ENCODE data around the gene SDS.

The SDS gene

DNA sequence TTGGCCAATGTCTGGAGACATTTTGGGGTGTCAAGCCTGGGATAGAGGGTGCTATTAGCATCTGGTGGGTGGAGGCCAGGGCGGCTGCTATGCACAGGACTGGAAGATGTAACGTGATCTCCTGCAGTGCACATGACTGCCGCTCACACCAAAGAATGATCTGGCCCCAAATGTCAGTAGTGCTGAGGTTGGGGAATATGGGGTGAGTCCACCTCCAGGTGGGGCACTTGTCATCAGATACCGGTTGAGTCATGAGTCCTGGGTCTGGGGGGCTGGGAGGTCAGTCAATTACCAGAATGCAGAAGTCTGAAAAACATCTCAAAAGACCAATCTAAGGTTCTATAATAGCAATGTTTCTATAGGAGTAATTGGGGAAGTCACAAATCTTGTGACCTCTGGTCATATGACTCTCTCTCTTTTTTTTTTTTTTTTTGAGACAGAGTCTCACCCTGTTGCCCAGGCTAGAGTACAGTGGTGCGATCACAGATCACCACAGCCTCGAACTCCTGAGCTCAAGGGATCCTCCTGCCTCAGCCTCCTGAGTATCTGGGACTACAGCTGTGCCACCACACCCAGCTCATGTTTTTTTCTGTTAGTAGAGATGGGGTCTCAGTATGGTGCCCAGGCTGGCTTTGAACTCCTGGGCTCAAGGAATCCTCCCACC lies 12.5 kb upstream of the SDS start:
- Histone ChIP-seq H3K4me3 (ENCODE audit: low read length) (no peak overlapping the region), H3K27ac (ENCODE audit: low read length) (no peak overlapping the region), H3K9me2 (replicated peaks; ENCODE audit: insufficient read depth, low read length) (no peaks in the 10 kb centered on the region), H3K9me3 (replicated peaks; ENCODE audit: insufficient read depth, low read length) (no peaks in the 10 kb centered on the region), H3K27me3 (replicated peaks; ENCODE audit: insufficient read depth, low read length) (no peaks in the 10 kb centered on the region), H3K36me3 (replicated peaks; ENCODE audit: insufficient read depth, low read length) (no peaks in the 10 kb centered on the region), H3K4me1 (ENCODE audit: low read length) (no peaks in the 10 kb centered on the region), H3K9ac (ENCODE audit: low read length) (no peak overlapping the region), H2AFZ (ENCODE audit: low read length) (no peak overlapping the region), H4K20me1 (ENCODE audit: insufficient read depth, low read length) (no peaks in the 10 kb centered on the region), H3F3A (ENCODE audit: insufficient read depth, low read length) (no peaks in the 10 kb centered on the region), H3K4me2 (ENCODE audit: low read depth, low read length) (no peak overlapping the region), H3K79me2 (ENCODE audit: low read length) (no peaks in the 10 kb centered on the region)
- TF ChIP-seq EZH2phosphoT487 (IDR thresholded peaks at IDR 0.05; ENCODE audit: low read length) = no peak
- TF ChIP-seq, protein P1, sequence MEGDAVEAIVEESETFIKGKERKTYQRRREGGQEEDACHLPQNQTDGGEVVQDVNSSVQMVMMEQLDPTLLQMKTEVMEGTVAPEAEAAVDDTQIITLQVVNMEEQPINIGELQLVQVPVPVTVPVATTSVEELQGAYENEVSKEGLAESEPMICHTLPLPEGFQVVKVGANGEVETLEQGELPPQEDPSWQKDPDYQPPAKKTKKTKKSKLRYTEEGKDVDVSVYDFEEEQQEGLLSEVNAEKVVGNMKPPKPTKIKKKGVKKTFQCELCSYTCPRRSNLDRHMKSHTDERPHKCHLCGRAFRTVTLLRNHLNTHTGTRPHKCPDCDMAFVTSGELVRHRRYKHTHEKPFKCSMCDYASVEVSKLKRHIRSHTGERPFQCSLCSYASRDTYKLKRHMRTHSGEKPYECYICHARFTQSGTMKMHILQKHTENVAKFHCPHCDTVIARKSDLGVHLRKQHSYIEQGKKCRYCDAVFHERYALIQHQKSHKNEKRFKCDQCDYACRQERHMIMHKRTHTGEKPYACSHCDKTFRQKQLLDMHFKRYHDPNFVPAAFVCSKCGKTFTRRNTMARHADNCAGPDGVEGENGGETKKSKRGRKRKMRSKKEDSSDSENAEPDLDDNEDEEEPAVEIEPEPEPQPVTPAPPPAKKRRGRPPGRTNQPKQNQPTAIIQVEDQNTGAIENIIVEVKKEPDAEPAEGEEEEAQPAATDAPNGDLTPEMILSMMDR (IDR thresholded peaks at IDR 0.05; ENCODE audit: low read length) = no peak
- TF ChIP-seq EZH2 (optimal IDR thresholded peaks at IDR 0.05; ENCODE audit: low read depth, low read length) = no peak
- no peak for DNase-seq

DNA sequence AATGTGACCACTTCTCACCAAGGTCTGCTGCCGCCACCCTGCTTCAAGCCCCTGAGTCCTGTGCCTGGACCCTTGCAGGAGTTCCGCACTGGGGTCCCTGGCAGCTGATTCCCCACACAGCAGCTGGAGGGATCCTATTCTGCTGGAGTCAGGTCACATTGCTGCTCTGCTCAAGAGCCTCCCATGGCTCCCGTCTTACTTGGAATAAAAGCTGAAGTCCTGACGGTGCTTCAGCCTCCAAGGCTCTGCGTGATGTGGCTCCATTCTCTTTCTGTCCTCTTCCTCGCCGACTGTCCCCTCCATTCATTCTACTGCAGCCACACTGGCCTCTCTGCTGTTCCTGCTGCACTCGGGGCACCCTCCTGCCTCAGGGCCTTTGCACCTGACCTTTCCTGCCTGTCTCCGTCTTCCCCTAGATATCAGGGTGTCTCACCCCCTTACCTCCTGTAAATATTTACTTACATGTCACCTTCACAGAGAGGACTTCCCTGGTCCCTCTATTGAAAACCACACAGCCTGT lies 10.9 kb upstream of the SDS start:
- DNase-seq = no peak
- Histone ChIP-seq H3K4me3 (ENCODE audit: low read length) (no peak overlapping the region), H3K9me3 (replicated peaks; ENCODE audit: insufficient read depth, low read length) (no peaks in the 10 kb centered on the region), H3K4me1 (ENCODE audit: low read length) (no peaks in the 10 kb centered on the region), H3K4me2 (ENCODE audit: low read depth, low read length) (no peak overlapping the region), H3K79me2 (ENCODE audit: low read length) (no peaks in the 10 kb centered on the region), H3K9me2 (replicated peaks; ENCODE audit: insufficient read depth, low read length) (no peaks in the 10 kb centered on the region), H3F3A (ENCODE audit: insufficient read depth, low read length) (no peaks in the 10 kb centered on the region), H3K27me3 (replicated peaks; ENCODE audit: insufficient read depth, low read length) (no peaks in the 10 kb centered on the region), H4K20me1 (ENCODE audit: insufficient read depth, low read length) (no peaks in the 10 kb centered on the region), H3K9ac (ENCODE audit: low read length) (no peak overlapping the region), H3K36me3 (replicated peaks; ENCODE audit: insufficient read depth, low read length) (no peaks in the 10 kb centered on the region), H3K27ac (ENCODE audit: low read length) (no peak overlapping the region), H2AFZ (ENCODE audit: low read length) (no peak overlapping the region)
- TF ChIP-seq EZH2phosphoT487 (IDR thresholded peaks at IDR 0.05; ENCODE audit: low read length) (no peak), EZH2 (optimal IDR thresholded peaks at IDR 0.05; ENCODE audit: low read depth, low read length) (no peak)
- TF ChIP-seq, protein P1 (IDR thresholded peaks at IDR 0.05; ENCODE audit: low read length) = no peak

DNA sequence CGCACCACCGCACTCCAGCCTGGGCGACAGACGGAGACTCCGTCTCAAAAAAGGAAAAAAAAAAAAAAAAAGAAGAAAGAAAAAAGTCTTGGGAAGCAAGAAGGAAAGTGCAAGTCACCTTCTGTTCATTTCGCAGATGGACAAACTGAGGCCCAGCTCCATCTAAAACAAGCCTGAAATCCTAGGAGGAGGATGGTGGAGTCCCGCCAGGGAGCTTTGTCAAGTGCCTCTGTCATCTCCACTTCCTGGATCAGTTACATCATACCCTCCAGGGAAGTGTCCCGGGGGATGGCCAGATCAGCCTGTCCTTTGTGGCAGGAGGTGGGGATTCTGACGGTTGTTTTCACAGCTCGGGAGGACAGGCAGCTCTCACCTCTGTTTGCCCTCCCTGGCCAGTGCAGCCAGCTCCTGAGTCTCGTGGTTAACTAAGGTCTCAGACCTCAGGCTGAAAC lies 9.8 kb upstream of the SDS start:
- TF ChIP-seq, protein P1 (IDR thresholded peaks at IDR 0.05; ENCODE audit: low read length) = no peak
- TF ChIP-seq EZH2 (optimal IDR thresholded peaks at IDR 0.05; ENCODE audit: low read depth, low read length) = no peak
- TF ChIP-seq EZH2phosphoT487 (IDR thresholded peaks at IDR 0.05; ENCODE audit: low read length) = no peak
- no peak overlapping the region for H2AFZ ChIP-seq (ENCODE audit: low read length)
- H3K4me1 ChIP-seq (ENCODE audit: low read length) = no peaks in the 10 kb centered on the region
- DNase-seq = no peak
- H3K27me3 ChIP-seq (replicated peaks; ENCODE audit: insufficient read depth, low read length) = no peaks in the 10 kb centered on the region
- H3K36me3 ChIP-seq (replicated peaks; ENCODE audit: insufficient read depth, low read length) = no peaks in the 10 kb centered on the region
- no peaks in the 10 kb centered on the region for H3K79me2 ChIP-seq (ENCODE audit: low read length)
- H3K9ac ChIP-seq (ENCODE audit: low read length) = no peak overlapping the region
- no peak overlapping the region for H3K4me2 ChIP-seq (ENCODE audit: low read depth, low read length)
- H3K4me3 ChIP-seq (ENCODE audit: low read length) = no peak overlapping the region
- H3K9me2 ChIP-seq (replicated peaks; ENCODE audit: insufficient read depth, low read length) = no peaks in the 10 kb centered on the region
- no peak overlapping the region for H3K27ac ChIP-seq (ENCODE audit: low read length)
- H3K9me3 ChIP-seq (replicated peaks; ENCODE audit: insufficient read depth, low read length) = no peaks in the 10 kb centered on the region
- no peaks in the 10 kb centered on the region for H3F3A ChIP-seq (ENCODE audit: insufficient read depth, low read length)
- H4K20me1 ChIP-seq (ENCODE audit: insufficient read depth, low read length) = no peaks in the 10 kb centered on the region

Measured in MM.1S (cell line).